ENCODE results near the gene LRRC58.

The LRRC58 gene

DNA sequence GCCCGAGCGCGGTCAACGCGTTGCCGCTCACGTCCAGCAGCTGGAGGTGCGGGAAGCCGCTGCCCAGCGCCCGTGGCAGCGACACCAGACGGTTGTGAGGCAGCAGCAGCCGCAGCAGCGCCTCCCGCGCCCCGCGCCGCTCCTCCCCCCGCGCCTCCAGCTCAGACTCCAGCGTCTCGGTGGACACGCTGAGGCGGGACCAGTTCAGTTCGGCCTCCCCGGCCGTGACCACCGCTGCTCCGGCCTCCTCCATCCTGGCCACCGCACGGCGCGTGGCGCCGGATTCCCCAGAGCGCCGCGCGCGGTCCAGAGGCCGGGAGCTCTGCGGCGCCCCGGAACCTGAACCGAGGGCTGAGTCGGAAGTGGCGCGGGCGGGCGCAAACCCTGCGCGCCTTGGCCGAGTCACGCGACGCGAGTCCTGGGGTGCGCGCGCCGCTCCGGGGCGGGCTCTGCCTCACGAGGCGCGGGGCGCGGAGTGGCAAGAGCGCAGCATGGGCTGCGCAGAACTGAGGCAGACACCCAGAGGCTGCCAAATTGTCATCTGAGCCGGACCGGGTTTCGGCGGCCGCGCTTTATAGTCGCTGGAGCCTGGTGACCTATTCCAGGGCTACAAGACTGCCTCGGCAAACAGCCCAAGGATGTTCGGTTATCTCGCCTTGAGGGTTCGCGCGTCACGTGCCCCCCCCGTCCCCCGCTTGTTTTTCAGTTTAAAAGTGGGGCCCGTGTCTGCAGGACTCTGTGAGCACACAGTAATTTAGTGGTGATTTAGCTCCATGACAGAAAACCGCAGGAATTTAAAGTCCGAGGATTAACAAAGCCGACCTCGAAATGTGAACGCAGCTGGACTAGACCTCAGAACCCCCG, at the start of gene LRRC58:
TSS of gene LRRC58 (minus strand) at position 364 of the 864 bp plus-strand sequence. CDS start at position 253, 111 bp downstream.
- H3K27ac ChIP-seq = peak within 1 kb of the TSS; percentile 95
- ChIA-PET CTCF (interaction anchor here (0.6 to 1.0 kb wide), 9 partner anchors 9 to 1053 kb away, joined by 3 to 6 read pairs (median 3); no protein-coding TSS in a partner anchor), POLR2A (ENCODE audit: low non-redundant PET) (interaction anchor here (0.7 to 0.9 kb wide), 2 partner anchors 9 to 19 kb away, joined by 3 to 5 read pairs; no protein-coding TSS in a partner anchor)
- DNase-seq (ENCODE audit: low spot score) = peak; percentile 86
- TF ChIP-seq, protein P1, sequence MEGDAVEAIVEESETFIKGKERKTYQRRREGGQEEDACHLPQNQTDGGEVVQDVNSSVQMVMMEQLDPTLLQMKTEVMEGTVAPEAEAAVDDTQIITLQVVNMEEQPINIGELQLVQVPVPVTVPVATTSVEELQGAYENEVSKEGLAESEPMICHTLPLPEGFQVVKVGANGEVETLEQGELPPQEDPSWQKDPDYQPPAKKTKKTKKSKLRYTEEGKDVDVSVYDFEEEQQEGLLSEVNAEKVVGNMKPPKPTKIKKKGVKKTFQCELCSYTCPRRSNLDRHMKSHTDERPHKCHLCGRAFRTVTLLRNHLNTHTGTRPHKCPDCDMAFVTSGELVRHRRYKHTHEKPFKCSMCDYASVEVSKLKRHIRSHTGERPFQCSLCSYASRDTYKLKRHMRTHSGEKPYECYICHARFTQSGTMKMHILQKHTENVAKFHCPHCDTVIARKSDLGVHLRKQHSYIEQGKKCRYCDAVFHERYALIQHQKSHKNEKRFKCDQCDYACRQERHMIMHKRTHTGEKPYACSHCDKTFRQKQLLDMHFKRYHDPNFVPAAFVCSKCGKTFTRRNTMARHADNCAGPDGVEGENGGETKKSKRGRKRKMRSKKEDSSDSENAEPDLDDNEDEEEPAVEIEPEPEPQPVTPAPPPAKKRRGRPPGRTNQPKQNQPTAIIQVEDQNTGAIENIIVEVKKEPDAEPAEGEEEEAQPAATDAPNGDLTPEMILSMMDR (conservative IDR thresholded peaks at IDR 0.05; ENCODE audit: low read depth) = peak; percentile 46

DNA sequence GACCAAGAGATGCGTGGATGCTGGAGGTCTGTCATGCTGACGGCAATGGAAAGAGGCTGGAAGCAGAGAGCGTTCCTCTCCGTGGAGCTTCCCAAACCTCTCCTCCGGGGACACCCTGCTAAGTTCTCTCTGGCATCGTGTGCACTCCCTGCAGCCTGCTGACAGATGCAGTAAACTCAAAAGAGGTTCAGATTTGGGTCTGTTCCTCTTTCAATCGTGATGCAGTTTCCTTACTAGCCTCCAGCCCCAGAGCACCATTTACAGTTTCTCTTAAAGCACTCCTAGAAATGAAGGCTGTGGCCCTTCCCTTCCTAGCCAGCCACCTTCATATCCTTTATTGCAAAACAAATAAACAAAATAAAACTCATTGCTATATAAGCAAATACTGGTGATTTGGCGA, 47.3 kb upstream of the LRRC58 start:
- ChIA-PET POLR2A (ENCODE audit: low non-redundant PET) (no interaction called here), CTCF (no interaction called here)
- H3K27ac ChIP-seq = no peak overlapping the region
- TF ChIP-seq, protein P1 (conservative IDR thresholded peaks at IDR 0.05; ENCODE audit: low read depth) = no peak
- DNase-seq (ENCODE audit: low spot score) = no peak

DNA sequence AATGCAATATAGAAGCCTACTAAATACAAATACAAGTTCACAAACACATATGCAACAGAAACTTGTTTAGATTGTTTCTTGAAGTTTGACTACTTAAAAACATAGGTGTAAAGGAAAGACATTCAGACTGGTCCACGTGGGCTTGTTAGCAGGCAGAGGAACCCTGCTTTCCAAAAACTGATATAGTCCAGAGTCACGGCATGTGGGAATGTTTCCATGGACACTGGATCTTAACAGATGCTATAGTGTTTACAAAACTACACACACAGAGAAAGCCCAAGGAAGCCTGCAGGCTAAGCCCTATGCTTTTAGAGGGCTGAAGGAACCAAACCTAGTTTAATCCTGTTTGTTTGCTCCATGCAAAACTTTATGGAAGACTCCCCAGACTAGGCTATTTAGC, 45.2 kb upstream of the LRRC58 start:
- no peak for DNase-seq (ENCODE audit: low spot score)
- CTCF ChIA-PET = no interaction called here
- POLR2A ChIA-PET (ENCODE audit: low non-redundant PET) = no interaction called here
- H3K27ac ChIP-seq = no peak overlapping the region
- TF ChIP-seq, protein P1 (conservative IDR thresholded peaks at IDR 0.05; ENCODE audit: low read depth) = no peak

DNA sequence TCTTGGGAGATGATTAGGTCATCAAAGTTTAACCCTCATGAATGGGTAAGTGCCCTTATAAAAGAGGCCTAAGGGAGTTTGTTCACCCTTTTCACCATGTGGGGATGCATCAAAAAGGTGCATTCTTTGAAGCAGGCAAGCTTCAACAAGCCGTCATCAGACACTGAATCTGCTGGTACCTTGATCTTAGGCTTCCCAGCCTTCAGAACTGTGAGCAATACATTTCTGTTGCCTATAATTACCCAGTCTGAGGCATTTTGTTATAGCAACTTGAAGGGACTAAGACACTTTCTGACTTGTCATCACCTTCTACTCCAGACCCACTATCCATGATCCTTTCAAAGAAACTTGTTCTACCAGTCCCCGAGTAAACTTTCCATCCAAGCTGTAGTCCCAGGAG, 44.6 kb upstream of the LRRC58 start:
- CTCF ChIA-PET = no interaction called here
- no peak overlapping the region for H3K27ac ChIP-seq
- TF ChIP-seq, protein P1 (conservative IDR thresholded peaks at IDR 0.05; ENCODE audit: low read depth) = no peak
- POLR2A ChIA-PET (ENCODE audit: low non-redundant PET) = no interaction called here
- DNase-seq (ENCODE audit: low spot score) = no peak

DNA sequence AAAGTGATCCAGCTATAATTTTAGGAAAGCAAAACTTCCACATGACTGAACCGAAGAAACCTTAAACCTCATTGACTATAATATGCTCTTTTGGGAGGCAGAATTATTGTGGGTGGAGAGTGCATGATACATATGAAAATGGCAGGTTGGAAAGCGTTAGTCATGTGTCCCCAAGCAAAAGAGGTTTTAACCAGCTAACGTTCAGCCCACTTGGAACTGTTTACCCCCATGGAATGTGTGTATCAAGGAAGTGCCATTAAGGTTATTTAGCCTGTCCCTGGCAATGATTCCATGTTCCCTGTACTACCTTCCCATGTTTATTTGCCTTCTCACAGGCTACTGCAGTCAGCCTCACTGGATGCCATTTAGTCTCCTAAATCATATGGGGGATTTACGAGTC, 44.1 kb upstream of the LRRC58 start:
- CTCF ChIA-PET = no interaction called here
- POLR2A ChIA-PET (ENCODE audit: low non-redundant PET) = no interaction called here
- no peak for DNase-seq (ENCODE audit: low spot score)
- TF ChIP-seq, protein P1 (conservative IDR thresholded peaks at IDR 0.05; ENCODE audit: low read depth) = no peak
- no peak overlapping the region for H3K27ac ChIP-seq

DNA sequence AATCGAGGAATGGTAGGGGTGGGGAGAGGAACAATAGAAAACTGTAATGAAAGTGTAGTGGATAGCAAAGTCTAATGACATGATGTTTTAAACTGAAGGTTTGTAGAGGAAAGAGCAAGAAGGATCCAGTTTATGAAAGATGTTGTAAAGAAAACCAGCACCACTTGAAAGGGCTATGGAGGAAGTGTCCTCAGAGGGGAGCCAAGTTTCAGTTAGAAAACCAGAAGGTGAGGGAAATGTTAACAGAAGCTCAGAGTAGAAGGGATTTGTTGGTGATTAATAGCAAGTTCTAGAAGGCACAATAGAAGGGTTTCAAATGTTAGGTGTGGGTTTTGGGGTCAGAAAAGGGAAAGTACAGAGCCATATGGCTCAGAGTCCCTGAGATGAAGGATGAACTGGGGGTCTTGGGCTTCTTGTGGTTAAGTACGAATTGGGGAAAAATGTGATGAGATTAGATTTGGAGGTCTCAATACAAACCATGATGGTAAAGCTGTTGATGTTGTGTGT, 33.8 kb upstream of the LRRC58 start:
- CTCF ChIA-PET = no interaction called here
- TF ChIP-seq, protein P1 (conservative IDR thresholded peaks at IDR 0.05; ENCODE audit: low read depth) = no peak
- no peak for DNase-seq (ENCODE audit: low spot score)
- H3K27ac ChIP-seq = no peak overlapping the region
- POLR2A ChIA-PET (ENCODE audit: low non-redundant PET) = no interaction called here
